Tibial nerve (tissue), 4 donors: ENCODE results near the gene FUOM. TPM values are rescaled to one million over a fixed set of nuclear protein-coding genes. Genes with fewer than 3 reads are reported as not detected.
A peak's percentile ranks its signal among the peaks of the same experiment; 100 is the strongest.

Experiments
- DNase-seq, 2 donors: peaks; one replicate each; pipeline ENCODE4 v3.0.0-alpha.2; 2019; ENCODE audit warnings: low spot score in 2 of 2
- H3K27ac ChIP-seq, 4 donors: fragments of 200-600 bp; sonication (generic) in 3 of 4; one replicate each; pipeline ENCODE4 v1.5.1; 2017 to 2019; ENCODE audit warnings: mild to moderate bottlenecking in 1 of 4
- H3K27me3 ChIP-seq, 2 donors: fragments of 200-600 bp; sonication (generic) in 1 of 2; one replicate each; pipeline versions ENCODE4 v1.5.1 to v1.6.0; 2017 to 2019
- H3K36me3 ChIP-seq, 3 donors: fragments of 200-600 bp; sonication (generic); one replicate each; pipeline ENCODE4 v1.5.1; 2018 to 2019
- H3K4me1 ChIP-seq, 4 donors: fragments of 200-600 bp; sonication (generic) in 3 of 4; one replicate each; pipeline ENCODE4 v1.5.1; 2017 to 2019
- H3K4me3 ChIP-seq, 4 donors: fragments of 200-600 bp; sonication (generic) in 3 of 4; one replicate each; pipeline ENCODE4 v1.5.1; 2017 to 2019; ENCODE audit warnings: mild to moderate bottlenecking in 1 of 4, moderate library complexity in 1 of 4
- H3K9me3 ChIP-seq, 4 donors: fragments of 200-600 bp; sonication (generic) in 3 of 4; one replicate each; pipeline ENCODE4 v1.5.1; 2017 to 2019
- EP300 ChIP-seq, 2 donors: sonication (generic); formaldehyde crosslinking; IDR thresholded peaks; one replicate each; pipeline ENCODE4 v1.6.1; 2017; ENCODE audit warnings: antibody characterized with exemption in 2 of 2, mild to moderate bottlenecking in 1 of 2
- POLR2A ChIP-seq, 2 donors: fragments of 450-650 bp; IDR thresholded peaks; one replicate each; pipeline ENCODE4 v1.6.1; 2017; ENCODE audit warnings: antibody characterized with exemption in 2 of 2, mild to moderate bottlenecking in 2 of 2, moderate library complexity in 2 of 2
- WGBS, 2 donors: methylation state at CpG; one replicate each; pipeline ENCODE4 v1.1.5; 2018; 5-methylcytosine and 5-hydroxymethylcytosine counted together
- small RNA-seq: library from RNA; depleted of rRNA; stranded (forward); fragments of <200 nt; gene quantifications from one replicate; pipeline ENCODE3, GENCODE V24; 2016
- total RNA-seq, 4 donors: library from RNA; depleted of rRNA; stranded (reverse); fragments of >200 nt; gene quantifications; one replicate each; pipeline ENCODE4 v1.1.0, GENCODE V29; 2016
- TF ChIP-seq, protein P1 (sequence below), 5 experiments: fragments of 200-600 bp in 3 of 5; fragments of 450-650 bp in 2 of 5; sonication (generic) in 3 of 5; IDR thresholded peaks; one replicate each; pipeline ENCODE4 v1.5.1; 2016 to 2019; ENCODE audit warnings: antibody characterized with exemption in 5 of 5, mild to moderate bottlenecking in 3 of 5, moderate library complexity in 2 of 5

Gene FUOM
- total RNA-seq, 4 donors from 2014 or later, result 44.1 to 59.4 (median 49.3) TPM

- DNase-seq, result no peak
- peaks cover 0 to 44% (median 3%) of the 10 kb centered on the region in 3 donors for H3K36me3 ChIP-seq
- 80 to 81% methylated on average over 17 of the region's 17 CpGs for WGBS, 2 donors
Measured at GRCh38 chr10:133306941-133307379, 50.9 kb downstream of the FUOM start.

DNA sequence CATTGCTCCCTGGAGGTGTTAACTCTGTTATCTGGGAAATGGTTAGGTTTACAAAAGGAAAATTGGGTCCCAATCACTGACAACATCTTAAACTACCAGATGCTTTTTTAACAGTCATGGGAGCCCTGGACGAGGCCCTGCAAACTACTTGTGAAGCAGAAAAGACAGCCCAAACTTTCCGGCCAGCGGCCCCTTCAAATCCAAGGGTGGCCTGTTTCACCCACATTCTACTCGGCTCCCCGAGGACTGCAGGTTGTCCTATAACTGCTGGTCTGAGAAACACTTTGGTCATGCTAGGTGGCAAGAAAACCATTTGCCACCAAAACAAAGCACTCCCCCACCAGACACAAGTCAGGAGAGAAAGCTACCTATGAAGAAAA lies 51.7 kb downstream of the FUOM start:
- H3K4me1 ChIP-seq, result peaks cover 0 to 59% (median 17%) of the 10 kb centered on the region in 4 donors
- no peak for TF ChIP-seq EP300 (IDR thresholded peaks at IDR 0.05)
- TF ChIP-seq POLR2A (IDR thresholded peaks at IDR 0.05), result no peak
- TF ChIP-seq, protein P1, sequence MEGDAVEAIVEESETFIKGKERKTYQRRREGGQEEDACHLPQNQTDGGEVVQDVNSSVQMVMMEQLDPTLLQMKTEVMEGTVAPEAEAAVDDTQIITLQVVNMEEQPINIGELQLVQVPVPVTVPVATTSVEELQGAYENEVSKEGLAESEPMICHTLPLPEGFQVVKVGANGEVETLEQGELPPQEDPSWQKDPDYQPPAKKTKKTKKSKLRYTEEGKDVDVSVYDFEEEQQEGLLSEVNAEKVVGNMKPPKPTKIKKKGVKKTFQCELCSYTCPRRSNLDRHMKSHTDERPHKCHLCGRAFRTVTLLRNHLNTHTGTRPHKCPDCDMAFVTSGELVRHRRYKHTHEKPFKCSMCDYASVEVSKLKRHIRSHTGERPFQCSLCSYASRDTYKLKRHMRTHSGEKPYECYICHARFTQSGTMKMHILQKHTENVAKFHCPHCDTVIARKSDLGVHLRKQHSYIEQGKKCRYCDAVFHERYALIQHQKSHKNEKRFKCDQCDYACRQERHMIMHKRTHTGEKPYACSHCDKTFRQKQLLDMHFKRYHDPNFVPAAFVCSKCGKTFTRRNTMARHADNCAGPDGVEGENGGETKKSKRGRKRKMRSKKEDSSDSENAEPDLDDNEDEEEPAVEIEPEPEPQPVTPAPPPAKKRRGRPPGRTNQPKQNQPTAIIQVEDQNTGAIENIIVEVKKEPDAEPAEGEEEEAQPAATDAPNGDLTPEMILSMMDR (IDR thresholded peaks at IDR 0.05), result no peak
- no peaks in the 10 kb centered on the region for H3K9me3 ChIP-seq
- H3K36me3 ChIP-seq, result peaks cover 0 to 44% (median 0%) of the 10 kb centered on the region in 3 donors
- peak overlapping the region in 3 of 4 donors; percentile 30 to 55 (median 43) for H3K27ac ChIP-seq
- DNase-seq, result no peak
- no peak overlapping the region for H3K4me3 ChIP-seq
- WGBS, 2 donors, result 91 to 92% methylated on average over 5 of the region's 5 CpGs
- no peaks in the 10 kb centered on the region for H3K27me3 ChIP-seq

More at GRCh38 chr10:133306941-133307379, 50.9 kb downstream of the FUOM start:
- H3K4me1 ChIP-seq, result peaks cover 0 to 59% (median 17%) of the 10 kb centered on the region in 4 donors
- H3K4me3 ChIP-seq, result peak overlapping the region in 2 of 4 donors; percentile 96
- H3K9me3 ChIP-seq, result no peaks in the 10 kb centered on the region
- peak overlapping the region in 1 of 4 donors; percentile 30 for H3K27ac ChIP-seq
- no peaks in the 10 kb centered on the region for H3K27me3 ChIP-seq
- no peak for TF ChIP-seq POLR2A (IDR thresholded peaks at IDR 0.05)
- no peak for TF ChIP-seq EP300 (IDR thresholded peaks at IDR 0.05)
- TF ChIP-seq, protein P1 (IDR thresholded peaks at IDR 0.05), result no peak

Small RNA genes lying within 50 kb of the gene (small RNA-seq; reads per million reads assigned to genes)
- not detected for gene AL360181.4
- not detected for gene BANF1P2
- not detected for gene MIR3944

Other genes starting within 250 kb of the FUOM start
- gene KNDC1, start 197.8 kb downstream of the FUOM start, total RNA-seq, result 1 to 10 TPM; 3.7 to 5.9 (median 4.8) TPM
- gene UTF1, start 127.8 kb downstream of the FUOM start, total RNA-seq, result not detected
- 10 to 100 TPM in 1 of 4 donors, 1 to 10 TPM in 3; 2.5 to 10.5 (median 4.9) TPM for gene VENTX, start 120.2 kb downstream of the FUOM start, total RNA-seq
- 10 to 100 TPM in 1 of 4 donors, 1 to 10 TPM in 3; 2.7 to 11.3 (median 6.4) TPM for gene ADAM8, start 81.2 kb downstream of the FUOM start, total RNA-seq
- 10 to 100 TPM; 35.8 to 73.5 (median 45.7) TPM for gene TUBGCP2, start 49.1 kb downstream of the FUOM start, total RNA-seq
- gene ZNF511, start 49.1 kb downstream of the FUOM start, total RNA-seq, result 10 to 100 TPM; 29.3 to 44.8 (median 35.0) TPM
- gene CALY, start 21.1 kb downstream of the FUOM start, total RNA-seq, result 1 to 10 TPM in 2 of 4 donors, under 1 TPM in 1, not detected in 1; 0.60 to 4.4 (median 1.2) TPM
- 10 to 100 TPM in 3 of 4 donors, 1 to 10 TPM in 1; 9.8 to 29.4 (median 16.6) TPM for gene PRAP1, start 10.6 kb downstream of the FUOM start, total RNA-seq
- gene ECHS1, start 15.3 kb upstream of the FUOM start, total RNA-seq, result 100 to 1,000 TPM in 1 of 4 donors, 10 to 100 TPM in 3; 70.5 to 104 (median 76.4) TPM
- gene PAOX, start 21.2 kb upstream of the FUOM start, total RNA-seq, result 10 to 100 TPM; 15.3 to 26.7 (median 18.4) TPM
- gene MTG1, start 36.1 kb upstream of the FUOM start, total RNA-seq, result 10 to 100 TPM; 28.7 to 65.7 (median 34.7) TPM
- gene SPRN, start 66.6 kb upstream of the FUOM start, total RNA-seq, result not detected
- gene SCART1, start 95.9 kb upstream of the FUOM start, total RNA-seq, result 1 to 10 TPM; 4.8 to 8.1 (median 6.1) TPM
- 1 to 10 TPM in 2 of 4 donors, under 1 TPM in 2; 0.30 to 7.0 (median 0.82) TPM for gene CYP2E1, start 169.3 kb upstream of the FUOM start, total RNA-seq
- 1 to 10 TPM in 1 of 4 donors, not detected in 3; 3.5 TPM for gene SYCE1, start 207.6 kb upstream of the FUOM start, total RNA-seq